ENCODE measurements around the gene LHPP. TPM values are rescaled to one million over a fixed set of nuclear protein-coding genes. Genes with fewer than 3 reads are reported as not detected.

Gene LHPP
- total and polyA plus RNA-seq, 10 of the 15 experiments (the other 5 are each of a cell fraction or from before 2014, with no cell fraction given): 0.79 to 9.8 (median 6.7) TPM

GRCh38 chr10:124647421-124648130 lies 186.0 kb downstream of the LHPP start:
- no peaks in the 10 kb centered on the region for H3K27me3 ChIP-seq (replicated peaks in 1 of 2; ENCODE audit: control insufficient read depth in 2 of 2, insufficient read depth in 2 of 2, low read length in 1 of 2)
- H4K20me1 ChIP-seq (ENCODE audit: control insufficient read depth, insufficient read depth): no peaks in the 10 kb centered on the region; the same call in 1 of the 2 replicates
- H3K4me3 ChIP-seq: no peak overlapping the region
- peaks cover 16% of the 10 kb centered on the region for H3K79me2 ChIP-seq (ENCODE audit: control insufficient read depth, insufficient read depth, low read length)
- ChIA-PET RAD21 (ENCODE audit: unreplicated experiment) (interaction anchor here (1.2 to 6.0 kb wide), 8 partner anchors 20 to 108 kb away, joined by 3 to 61 read pairs (median 15); no protein-coding TSS in a partner anchor), SMC1A (ENCODE audit: uncharacterized antibody, unreplicated experiment) (interaction anchor here (0.9 to 8.4 kb wide), 16 partner anchors 27 to 179 kb away, joined by 3 to 81 read pairs (median 3); no protein-coding TSS in a partner anchor), POLR2A (interaction anchor here (0.8 to 2.6 kb wide), 7 partner anchors 15 to 94 kb away, joined by 3 to 9 read pairs (median 3); no protein-coding TSS in a partner anchor), CTCF (interaction anchor here (0.8 to 7.3 kb wide), 14 partner anchors 13 to 101 kb away, joined by 3 to 73 read pairs (median 6); no protein-coding TSS in a partner anchor)
- peak; percentile 79 for ATAC-seq
- peak overlapping the region; percentile 87 for H3K27ac ChIP-seq (ENCODE audit: control insufficient read depth, insufficient read depth)
- no peaks in the 10 kb centered on the region for H3K9me3 ChIP-seq (replicated peaks; ENCODE audit: control insufficient read depth, insufficient read depth, low read length)
- peak overlapping the region; percentile 80 for H3K4me2 ChIP-seq (ENCODE audit: control insufficient read depth, insufficient read depth)
- H3K9ac ChIP-seq (ENCODE audit: control insufficient read depth, insufficient read depth, low read length): peak overlapping the region; percentile 31
- peak; percentile 50 for DNase-seq (ENCODE audit: low read depth, low spot score)
- 13% methylated on average over 9 of the region's 9 CpGs for WGBS (ENCODE audit: insufficient coverage, insufficient replicate concordance, low lambda C conversion rate, missing lambda C conversion rate)
- H2AFZ ChIP-seq (ENCODE audit: control insufficient read depth, low read depth, low read length): peak overlapping the region; percentile 63
- BruUV-seq (replicated peaks): no TSS peak
- intact Hi-C loops (cut with micrococcal nuclease; ENCODE audit: unreplicated experiment) (loop anchor here (5.0 kb wide), 1 partner anchor 40 kb away; no protein-coding TSS in a partner anchor), in situ Hi-C loops (cut with MboI) (no loop called here)
- H3K4me1 ChIP-seq (ENCODE audit: control insufficient read depth, insufficient read depth, low read length): peaks cover 49% of the 10 kb centered on the region
- FAIRE-seq: peak; percentile 52
- no peaks in the 10 kb centered on the region; a peak in 3 of 4 replicates for H3K36me3 ChIP-seq (ENCODE audit: control insufficient read depth in 2 of 2, insufficient read depth in 2 of 2, low read length in 1 of 2)
- TF ChIP-seq KDM1A (IDR thresholded peaks at IDR 0.05; ENCODE audit: borderline replicate concordance) (no peak), TCF7 (IDR thresholded peaks at IDR 0.05; ENCODE audit: borderline replicate concordance) (no peak), SUZ12 (IDR thresholded peaks at IDR 0.05; ENCODE audit: unreplicated experiment) (no peak), WRNIP1 (IDR thresholded peaks at IDR 0.05; ENCODE audit: borderline replicate concordance, low read depth, low read length) (no peak), TBL1XR1 (IDR thresholded peaks at IDR 0.05; ENCODE audit: low read depth, low read length) (no peak), NR2C2 (IDR thresholded peaks at IDR 0.05; ENCODE audit: borderline replicate concordance, control insufficient read depth, insufficient read length, low read depth) (no peak), EED (IDR thresholded peaks at IDR 0.05; ENCODE audit: low read depth) (0 out of 2 replicates have a peak, but pooled peaks have one; percentile 26), FOXK2 (IDR thresholded peaks at IDR 0.05) (no peak), STAT3 (IDR thresholded peaks at IDR 0.05; ENCODE audit: low read depth, low read length) (no peak), CREB1 (IDR thresholded peaks at IDR 0.05; ENCODE audit: low read depth) (no peak), ETV6 (conservative IDR thresholded peaks at IDR 0.05 in 1 of 2, IDR thresholded peaks at IDR 0.05 in 1 of 2; ENCODE audit: borderline replicate concordance in 1 of 2, low read depth in 1 of 2) (no peak; a peak in 1 of 4 replicates), KLF5 (IDR thresholded peaks at IDR 0.05; ENCODE audit: partially characterized antibody) (no peak), NKRF (conservative IDR thresholded peaks at IDR 0.05) (no peak), ZBTB40 (IDR thresholded peaks at IDR 0.05; ENCODE audit: borderline replicate concordance) (peak; percentile 45; the same call in 1 of the 2 replicates), ATF7 (IDR thresholded peaks at IDR 0.05; ENCODE audit: low read depth) (no peak)
- TF ChIP-seq, protein P1, sequence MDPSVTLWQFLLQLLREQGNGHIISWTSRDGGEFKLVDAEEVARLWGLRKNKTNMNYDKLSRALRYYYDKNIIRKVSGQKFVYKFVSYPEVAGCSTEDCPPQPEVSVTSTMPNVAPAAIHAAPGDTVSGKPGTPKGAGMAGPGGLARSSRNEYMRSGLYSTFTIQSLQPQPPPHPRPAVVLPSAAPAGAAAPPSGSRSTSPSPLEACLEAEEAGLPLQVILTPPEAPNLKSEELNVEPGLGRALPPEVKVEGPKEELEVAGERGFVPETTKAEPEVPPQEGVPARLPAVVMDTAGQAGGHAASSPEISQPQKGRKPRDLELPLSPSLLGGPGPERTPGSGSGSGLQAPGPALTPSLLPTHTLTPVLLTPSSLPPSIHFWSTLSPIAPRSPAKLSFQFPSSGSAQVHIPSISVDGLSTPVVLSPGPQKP (IDR thresholded peaks at IDR 0.05; ENCODE audit: low read depth, low read length): no peak
